Activated CD4-positive, alpha-beta T cell treated with anti-CD3 and anti-CD28 coated beads for 1 hour (primary cell): ENCODE results near the gene ATP9A.

Source experiments
- DNase-seq: peaks from one replicate; pipeline ENCODE4 v3.0.0-alpha.2; 2020

The ATP9A gene

GRCh38 chr20:51622004-51622874 lies 146.0 kb downstream of the ATP9A start:
- no peak for DNase-seq

- no peak for DNase-seq
Observed at GRCh38 chr20:51620432-51620831, 147.8 kb downstream of the ATP9A start.

GRCh38 chr20:51616060-51616459 lies 152.1 kb downstream of the ATP9A start:
- DNase-seq = no peak

- DNase-seq = no peak
Observed at GRCh38 chr20:51614687-51615086, 153.5 kb downstream of the ATP9A start.

GRCh38 chr20:51613580-51613979 lies 154.6 kb downstream of the ATP9A start:
- DNase-seq = no peak

- no peak for DNase-seq
Observed at GRCh38 chr20:51612896-51613295, 155.3 kb downstream of the ATP9A start.

GRCh38 chr20:51611625-51611890 lies 156.6 kb downstream of the ATP9A start:
- no peak for DNase-seq

GRCh38 chr20:51610761-51611624 lies 157.2 kb downstream of the ATP9A start:
- no peak for DNase-seq

GRCh38 chr20:51610111-51610510 lies 158.1 kb downstream of the ATP9A start:
- no peak for DNase-seq

- no peak for DNase-seq
Observed at GRCh38 chr20:51609251-51609650, 158.9 kb downstream of the ATP9A start.

- no peak for DNase-seq
Observed at GRCh38 chr20:51608061-51608460, 160.1 kb downstream of the ATP9A start.

GRCh38 chr20:51607170-51607569 lies 161.0 kb downstream of the ATP9A start:
- no peak for DNase-seq

GRCh38 chr20:51604851-51605250 lies 163.3 kb downstream of the ATP9A start:
- no peak for DNase-seq

GRCh38 chr20:51602131-51602530 lies 166.1 kb downstream of the ATP9A start:
- no peak for DNase-seq

GRCh38 chr20:51600950-51601349 lies 167.2 kb downstream of the ATP9A start:
- no peak for DNase-seq

- DNase-seq = no peak
Observed at GRCh38 chr20:51600016-51600420, 168.2 kb downstream of the ATP9A start.

GRCh38 chr20:51598556-51598955 lies 169.6 kb downstream of the ATP9A start:
- DNase-seq = no peak

GRCh38 chr20:51597389-51598231 lies 170.6 kb downstream of the ATP9A start:
- DNase-seq = no peak

GRCh38 chr20:51596668-51597388 lies 171.4 kb downstream of the ATP9A start:
- DNase-seq = no peak

- no peak for DNase-seq
Observed at GRCh38 chr20:51595744-51596143, 172.4 kb downstream of the ATP9A start.

GRCh38 chr20:51595058-51595532 lies 173.1 kb downstream of the ATP9A start:
- DNase-seq = peak; percentile 63
